LHCN-M2 (cell line): ENCODE results near the gene GUCA1A. TPM values are rescaled to one million over a fixed set of nuclear protein-coding genes. Genes with fewer than 3 reads are reported as not detected.
"Not testable (repeated sequence)": the region's sequence is repeated elsewhere in the genome, so short reads cannot be mapped to it uniquely, and the experiment has no call there.

ENCODE experiments used
- DNase-seq: peaks from one replicate; pipeline ENCODE4 v3.0.0-alpha.2; 2012; ENCODE audit warnings: low read depth
- total RNA-seq: library from RNA; depleted of rRNA; stranded (reverse); fragments of >200 nt; gene quantifications from 2 replicates; pipeline ENCODE4 v1.2.3, GENCODE V29; 2014

The GUCA1A gene
- total RNA-seq, 1 experiment from 2014 or later: not detected

GRCh38 chr6:42204768-42205282 is 31.7 kb downstream of the GUCA1A start:
- DNase-seq: no peak

- DNase-seq: not testable (repeated sequence)
These were observed 34.4 kb downstream of the GUCA1A start for GRCh38 chr6:42207559-42207958.

- peak; percentile 80 for DNase-seq
These were observed 37.4 kb downstream of the GUCA1A start for GRCh38 chr6:42210551-42210950.

GRCh38 chr6:42211726-42212125 is 38.6 kb downstream of the GUCA1A start:
- no peak for DNase-seq

GRCh38 chr6:42212442-42212841 is 39.3 kb downstream of the GUCA1A start:
- DNase-seq: no peak

GRCh38 chr6:42216495-42216894 is 43.3 kb downstream of the GUCA1A start:
- not testable (repeated sequence) for DNase-seq

GRCh38 chr6:42217157-42217518 is 44.0 kb downstream of the GUCA1A start:
- DNase-seq: no peak

GRCh38 chr6:42217519-42218367 is 44.6 kb downstream of the GUCA1A start, which contains the start of gene MRPS10:
MRPS10 (minus strand) TSS chr6:42217861; CDS start chr6:42217849, 12 bp downstream.
- DNase-seq: peak; percentile 96

GRCh38 chr6:42220807-42221206 is 47.6 kb downstream of the GUCA1A start:
- DNase-seq: no peak

- DNase-seq: no peak
These were observed 48.4 kb downstream of the GUCA1A start for GRCh38 chr6:42221546-42221945.

GRCh38 chr6:42222448-42222847 is 49.3 kb downstream of the GUCA1A start:
- DNase-seq: no peak

GRCh38 chr6:42224222-42225028 is 51.3 kb downstream of the GUCA1A start:
- peak; percentile 91 for DNase-seq

GRCh38 chr6:42225029-42225339 is 51.8 kb downstream of the GUCA1A start:
- no peak for DNase-seq

- DNase-seq: no peak
These were observed 52.3 kb downstream of the GUCA1A start for GRCh38 chr6:42225419-42225818.

- peak; percentile 84 for DNase-seq
These were observed 53.0 kb downstream of the GUCA1A start for GRCh38 chr6:42226161-42226611.

- peak; percentile 66 for DNase-seq
These were observed 53.5 kb downstream of the GUCA1A start for GRCh38 chr6:42226645-42227143.

GRCh38 chr6:42227173-42227850 is 54.1 kb downstream of the GUCA1A start:
- DNase-seq: no peak

GRCh38 chr6:42228305-42228704 is 55.1 kb downstream of the GUCA1A start:
- no peak for DNase-seq
